NCI-H187 (cell line): ENCODE data around the gene MSI2.

Experiments
- DNase-seq, 2 experiments: peaks; one replicate each; lab custom pipeline; 2025; lab: John Stamatoyannopoulos, UW

Gene MSI2

GRCh38 chr17:57665696-57666095 is 409.4 kb downstream of the MSI2 start:
- no peak for DNase-seq

GRCh38 chr17:57666201-57666870 is 410.0 kb downstream of the MSI2 start:
- no peak for DNase-seq

- no peak for DNase-seq
These were observed 410.6 kb downstream of the MSI2 start for GRCh38 chr17:57666946-57667345.

- no peak for DNase-seq
These were observed 411.2 kb downstream of the MSI2 start for GRCh38 chr17:57667461-57667923.

GRCh38 chr17:57668332-57668731 is 412.0 kb downstream of the MSI2 start:
- DNase-seq, result no peak

GRCh38 chr17:57669671-57670529 is 413.6 kb downstream of the MSI2 start:
- DNase-seq, result no peak

GRCh38 chr17:57670769-57671569 is 414.6 kb downstream of the MSI2 start:
- DNase-seq, result no peak

- DNase-seq, result peak; percentile 55 to 74
These were observed 415.6 kb downstream of the MSI2 start for GRCh38 chr17:57671667-57672632.

GRCh38 chr17:57672971-57673370 is 416.6 kb downstream of the MSI2 start:
- no peak for DNase-seq

GRCh38 chr17:57674894-57675293 is 418.6 kb downstream of the MSI2 start:
- DNase-seq, result no peak

GRCh38 chr17:57675427-57676387 is 419.4 kb downstream of the MSI2 start:
- no peak for DNase-seq

- no peak for DNase-seq
These were observed 420.2 kb downstream of the MSI2 start for GRCh38 chr17:57676543-57676942.

GRCh38 chr17:57677301-57677700 is 421.0 kb downstream of the MSI2 start:
- DNase-seq, result no peak

- no peak for DNase-seq
These were observed 421.5 kb downstream of the MSI2 start for GRCh38 chr17:57677858-57678257.

- DNase-seq, result no peak
These were observed 422.1 kb downstream of the MSI2 start for GRCh38 chr17:57678393-57678792.

- DNase-seq, result no peak
These were observed 423.0 kb downstream of the MSI2 start for GRCh38 chr17:57679356-57679755.

GRCh38 chr17:57679906-57680695 is 423.8 kb downstream of the MSI2 start:
- no peak for DNase-seq

GRCh38 chr17:57682701-57683100 is 426.4 kb downstream of the MSI2 start:
- no peak for DNase-seq
